WI38 (cell line): ENCODE measurements around the gene USP28.
"Not testable (repeated sequence)": the region's sequence is repeated elsewhere in the genome, so short reads cannot be mapped to it uniquely, and the experiment has no call there.

Experiments
- H3K4me3 ChIP-seq: 2 replicates; pipeline ENCODE4 v1.5.1; 2011; ENCODE audit warnings: low read depth, mild to moderate bottlenecking, control low read depth, low read length
- TF ChIP-seq, protein P1 (sequence below): IDR thresholded peaks from 2 replicates; pipeline ENCODE4 v1.5.1; 2012; ENCODE audit warnings: low read depth, mild to moderate bottlenecking, control low read depth, low read length

USP28 gene

DNA sequence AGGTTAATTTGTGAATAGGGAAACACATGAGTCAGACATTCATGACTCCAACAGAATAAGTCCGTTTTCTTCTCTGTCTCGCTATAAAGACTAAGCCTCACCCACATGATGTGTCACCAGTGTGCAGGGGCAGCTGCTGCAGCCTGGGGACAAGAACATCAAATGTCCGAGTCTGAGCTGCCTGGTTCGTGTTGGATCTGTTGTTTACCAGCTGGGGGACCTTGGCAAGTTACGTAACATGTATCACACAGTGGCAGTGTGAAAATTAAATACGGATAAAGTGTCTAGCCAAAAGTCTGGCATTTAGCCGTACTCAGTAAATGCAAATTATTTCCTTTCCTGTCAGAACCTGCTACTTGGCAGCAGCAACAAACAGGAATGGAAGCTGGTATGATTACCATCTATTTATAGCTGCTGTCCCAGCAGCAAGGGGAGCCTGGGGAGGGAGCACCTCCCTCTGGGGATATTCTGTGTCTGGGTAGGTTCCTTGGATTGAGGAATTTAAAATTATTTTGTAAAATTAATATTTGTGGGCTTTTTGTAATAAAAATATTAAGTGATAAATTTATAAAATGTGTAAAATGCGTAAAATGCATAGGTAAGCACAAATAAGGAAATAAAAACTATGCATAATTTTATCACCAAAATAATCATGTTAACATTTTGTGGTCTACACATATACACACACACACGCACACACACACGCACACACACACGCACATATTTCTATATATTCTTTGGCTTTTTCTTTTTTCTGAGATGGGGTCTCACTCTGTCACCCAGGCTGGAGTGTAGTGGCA, 97.1 kb downstream of the USP28 start:
- TF ChIP-seq, protein P1, sequence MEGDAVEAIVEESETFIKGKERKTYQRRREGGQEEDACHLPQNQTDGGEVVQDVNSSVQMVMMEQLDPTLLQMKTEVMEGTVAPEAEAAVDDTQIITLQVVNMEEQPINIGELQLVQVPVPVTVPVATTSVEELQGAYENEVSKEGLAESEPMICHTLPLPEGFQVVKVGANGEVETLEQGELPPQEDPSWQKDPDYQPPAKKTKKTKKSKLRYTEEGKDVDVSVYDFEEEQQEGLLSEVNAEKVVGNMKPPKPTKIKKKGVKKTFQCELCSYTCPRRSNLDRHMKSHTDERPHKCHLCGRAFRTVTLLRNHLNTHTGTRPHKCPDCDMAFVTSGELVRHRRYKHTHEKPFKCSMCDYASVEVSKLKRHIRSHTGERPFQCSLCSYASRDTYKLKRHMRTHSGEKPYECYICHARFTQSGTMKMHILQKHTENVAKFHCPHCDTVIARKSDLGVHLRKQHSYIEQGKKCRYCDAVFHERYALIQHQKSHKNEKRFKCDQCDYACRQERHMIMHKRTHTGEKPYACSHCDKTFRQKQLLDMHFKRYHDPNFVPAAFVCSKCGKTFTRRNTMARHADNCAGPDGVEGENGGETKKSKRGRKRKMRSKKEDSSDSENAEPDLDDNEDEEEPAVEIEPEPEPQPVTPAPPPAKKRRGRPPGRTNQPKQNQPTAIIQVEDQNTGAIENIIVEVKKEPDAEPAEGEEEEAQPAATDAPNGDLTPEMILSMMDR: no peak
- H3K4me3 ChIP-seq: no peak overlapping the region

DNA sequence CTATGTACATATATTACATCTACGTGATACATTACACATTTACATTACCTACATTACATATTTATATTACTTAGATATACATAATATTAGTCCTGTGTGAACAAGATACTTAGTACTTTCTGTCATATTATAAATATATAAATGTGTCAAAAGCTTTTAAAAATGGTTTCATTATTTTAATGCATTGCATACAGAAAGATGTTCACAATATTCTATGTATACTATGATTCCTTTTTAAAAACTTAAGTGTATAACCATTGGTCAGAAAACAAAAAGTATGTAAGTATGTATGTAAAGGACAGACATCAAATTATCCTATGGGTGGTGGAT, 101.2 kb downstream of the USP28 start:
- TF ChIP-seq, protein P1: no peak
- H3K4me3 ChIP-seq: peak overlapping the region; percentile 99

DNA sequence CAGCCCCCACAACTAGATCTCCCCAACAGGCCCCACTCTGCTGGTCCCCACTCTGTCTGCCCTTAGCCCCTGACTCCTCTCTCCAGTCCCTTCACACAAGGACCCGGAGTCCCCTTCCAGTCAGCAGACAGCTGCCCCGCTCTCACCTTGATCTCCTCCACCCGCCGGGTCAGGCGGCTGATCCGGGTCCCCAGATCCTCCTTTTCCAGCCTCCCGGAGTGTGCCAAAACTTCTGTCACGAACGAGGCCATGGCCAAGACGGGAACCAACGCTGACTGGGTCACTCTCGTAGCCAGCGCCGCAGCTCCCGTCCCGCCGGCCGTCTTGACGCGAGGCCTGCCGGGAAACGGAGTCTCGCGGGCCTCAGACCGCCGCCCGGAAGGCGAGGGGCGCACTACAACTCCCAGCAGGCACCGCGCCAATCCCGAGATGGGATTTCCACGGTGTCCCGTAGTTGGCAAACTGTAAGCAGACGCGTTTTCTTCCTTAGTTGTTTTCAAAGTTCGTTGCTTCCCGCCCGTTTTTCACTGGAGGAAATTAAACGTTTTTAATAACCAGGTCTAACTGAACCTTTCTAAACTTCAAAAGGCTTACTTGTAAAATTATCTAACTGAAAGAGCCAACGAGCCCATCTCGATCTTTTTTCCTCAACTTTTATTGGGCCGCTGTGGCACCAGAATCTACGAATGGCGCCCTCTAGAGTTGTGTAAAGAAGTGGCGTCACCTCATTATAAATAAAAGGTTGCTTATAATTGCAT, 101.8 kb downstream of the USP28 start, which contains the start of gene ZW10:
Gene ZW10, minus strand, starts transcription at position 277 of the 758 bp plus-strand sequence. Its CDS starts 26 bp downstream, at position 251.
- TF ChIP-seq, protein P1: peak; percentile 69
- peak within 1 kb of the TSS; percentile 99 for H3K4me3 ChIP-seq

DNA sequence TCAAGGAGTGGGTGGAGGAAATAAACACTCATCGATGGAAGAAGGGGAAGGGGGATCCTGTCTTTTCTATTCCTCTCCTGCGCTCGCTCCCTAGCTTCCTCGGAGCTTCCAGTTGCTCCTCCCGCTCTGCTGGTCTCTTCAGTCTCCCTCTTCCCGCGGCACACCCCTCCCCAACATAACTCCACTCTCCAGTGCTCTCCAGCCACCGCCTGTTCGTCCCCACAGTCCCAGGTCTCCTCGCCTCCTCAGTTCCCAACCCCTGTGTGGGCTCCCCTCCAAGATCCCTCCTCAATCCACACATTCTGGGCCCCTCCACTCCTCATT, 102.3 kb downstream of the USP28 start:
- H3K4me3 ChIP-seq: peak overlapping the region; percentile 99

DNA sequence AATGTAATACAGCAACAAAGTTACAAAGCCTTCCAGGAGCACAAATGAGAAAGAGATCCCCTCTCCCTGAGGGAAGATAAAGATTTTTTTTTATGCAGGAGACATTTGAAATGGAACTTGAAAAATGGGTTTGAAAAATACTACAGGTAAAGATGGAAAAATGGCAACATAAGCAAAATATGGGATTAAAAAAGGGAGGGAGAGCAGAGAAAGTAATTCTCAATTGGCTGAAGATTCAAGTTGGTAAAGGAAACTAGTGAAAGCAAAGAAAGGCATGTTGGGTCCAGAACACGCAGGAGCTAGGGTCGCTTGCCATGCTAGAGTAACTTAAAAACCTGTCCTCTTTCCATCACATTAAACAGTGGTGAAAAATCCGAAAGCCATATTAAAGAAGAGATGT, 103.4 kb downstream of the USP28 start:
- H3K4me3 ChIP-seq: no peak overlapping the region
- TF ChIP-seq, protein P1: no peak

More for the DNA sequence above, 102.3 kb downstream of the USP28 start:
- TF ChIP-seq, protein P1: no peak

DNA sequence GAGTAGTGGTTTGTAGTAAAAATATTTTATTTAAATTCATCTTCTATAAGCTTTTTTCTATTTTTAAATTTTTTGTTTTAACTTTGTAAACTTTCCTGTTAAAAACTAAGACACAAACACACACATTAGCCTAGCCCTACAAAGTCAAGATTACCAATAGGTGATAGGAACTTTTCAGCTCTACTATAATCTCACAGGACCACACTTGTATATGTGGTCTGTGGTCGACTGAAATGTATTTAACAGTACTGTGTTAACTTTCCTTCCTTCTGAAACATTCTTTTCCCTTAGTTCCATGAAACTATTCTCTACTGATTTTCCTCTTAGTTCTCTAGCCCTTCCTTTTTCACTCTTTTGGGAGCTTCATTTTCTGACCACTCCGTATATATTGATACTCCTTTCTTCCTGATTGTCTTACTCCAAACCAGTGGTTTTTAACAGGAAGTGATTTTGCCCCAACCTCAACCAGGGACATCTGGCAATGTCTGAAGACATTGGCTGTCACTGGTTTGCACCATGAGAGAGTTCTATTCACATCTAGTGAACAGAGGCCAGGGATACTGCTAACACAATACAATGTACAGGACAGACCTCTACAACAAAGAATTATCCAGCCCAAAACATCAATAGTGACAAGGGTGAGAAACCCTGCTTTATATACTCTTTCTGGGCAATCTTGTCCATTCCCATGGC, 110.7 kb downstream of the USP28 start:
- H3K4me3 ChIP-seq: no peak overlapping the region

DNA sequence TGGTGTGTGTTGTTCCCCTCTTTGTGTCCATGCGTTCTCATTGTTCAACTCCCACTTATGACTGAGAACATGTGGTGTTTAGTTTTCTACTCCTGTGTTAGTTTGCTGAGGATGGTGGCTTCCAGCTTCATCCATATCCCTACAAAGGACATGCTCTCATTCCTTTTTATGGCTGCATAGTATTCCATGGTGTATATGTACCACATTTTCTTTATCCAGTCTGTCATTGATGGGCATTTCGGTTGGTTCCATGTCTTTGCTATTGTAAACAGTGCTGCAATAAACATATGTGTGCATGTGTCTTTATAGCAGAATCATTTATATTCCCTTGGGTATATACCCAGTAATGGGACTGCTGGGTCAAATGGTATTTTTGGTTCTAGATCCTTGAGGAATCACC, 112.3 kb downstream of the USP28 start:
- not testable (repeated sequence) for H3K4me3 ChIP-seq

More for the DNA sequence above, 110.7 kb downstream of the USP28 start:
- TF ChIP-seq, protein P1: no peak
